OCI-LY1 (cell line): ENCODE results near the gene TMEM109.

ENCODE experiments used
- H2AFZ ChIP-seq: fragments of 200-600 bp; sonication (generic), shearing (Covaris generic); 2 replicates; pipeline ENCODE4 v1.6.0; 2014; ENCODE audit warnings: antibody characterized with exemption, mild to moderate bottlenecking, low read length
- H3F3A ChIP-seq: fragments of 200-600 bp; sonication (generic), shearing (Covaris generic); 2 replicates; pipeline ENCODE4 v1.6.0; 2014; ENCODE audit warnings: mild to moderate bottlenecking, antibody characterized with exemption, low read length, moderate library complexity; ENCODE audit not compliant: insufficient read depth
- H3K27ac ChIP-seq: fragments of 200-600 bp; sonication (generic); 2 replicates; pipeline ENCODE4 v1.5.1; 2014; ENCODE audit warnings: low read length, mixed run types, mild to moderate bottlenecking, low read depth; ENCODE audit not compliant: poor library complexity, severe bottlenecking
- H3K27me3 ChIP-seq: fragments of 200-600 bp; sonication (generic); 2 replicates; pipeline ENCODE4 v1.6.0; 2014; ENCODE audit warnings: antibody characterized with exemption, mild to moderate bottlenecking, low read length, moderate library complexity; ENCODE audit not compliant: insufficient read depth
- H3K36me3 ChIP-seq: fragments of 200-600 bp; sonication (generic); 2 replicates; pipeline ENCODE4 v1.6.1; 2014; ENCODE audit warnings: mild to moderate bottlenecking, antibody characterized with exemption, low read length, moderate library complexity, mixed read lengths; ENCODE audit not compliant: insufficient read depth
- H3K4me1 ChIP-seq: fragments of 200-600 bp; sonication (generic); 2 replicates; pipeline ENCODE4 v1.5.1; 2014; ENCODE audit warnings: mild to moderate bottlenecking, low read length, moderate library complexity; ENCODE audit not compliant: insufficient read depth, severe bottlenecking
- H3K4me2 ChIP-seq: fragments of 200-600 bp; sonication (generic), shearing (Covaris generic); 2 replicates; pipeline ENCODE4 v1.6.1; 2014; ENCODE audit warnings: low read length
- H3K4me3 ChIP-seq: fragments of 200-600 bp; sonication (generic); 2 replicates; pipeline ENCODE4 v1.5.1; 2014; ENCODE audit warnings: low read length, low read depth, mild to moderate bottlenecking, mixed read lengths; ENCODE audit not compliant: poor library complexity, severe bottlenecking
- H3K79me2 ChIP-seq: fragments of 200-600 bp; shearing (Covaris generic); 2 replicates; pipeline ENCODE4 v1.6.1; 2016; ENCODE audit warnings: mixed run types, low read length, mixed read lengths; ENCODE audit not compliant: insufficient read depth
- H3K9ac ChIP-seq: fragments of 200-600 bp; sonication (generic), shearing (Covaris generic); 2 replicates; pipeline ENCODE4 v1.6.1; 2014; ENCODE audit warnings: mild to moderate bottlenecking, low read length, mixed read lengths
- H3K9me2 ChIP-seq: fragments of 200-600 bp; sonication (generic), shearing (Covaris generic); 2 replicates; pipeline ENCODE4 v1.6.1; 2014; ENCODE audit warnings: low read depth, mild to moderate bottlenecking, low read length, mixed read lengths
- H3K9me3 ChIP-seq: fragments of 200-600 bp; shearing (Covaris generic); 2 replicates; pipeline ENCODE4 v1.6.1; 2014; ENCODE audit warnings: low read length, mixed read lengths
- H4K20me1 ChIP-seq: fragments of 200-600 bp; sonication (generic), shearing (Covaris generic); 2 replicates; pipeline ENCODE4 v1.6.0; 2016; ENCODE audit warnings: mild to moderate bottlenecking, low read length; ENCODE audit not compliant: insufficient read depth
- CTCF ChIP-seq: fragments of 200-600 bp; sonication (generic), shearing (Covaris generic); IDR thresholded peaks from 2 replicates; pipeline ENCODE4 v1.5.1; 2017; ENCODE audit warnings: mild to moderate bottlenecking, antibody characterized with exemption, low read length, moderate library complexity, mixed read lengths
- EZH2 ChIP-seq: fragments of 200-600 bp; sonication (generic), shearing (Covaris generic); IDR thresholded peaks from 2 replicates; pipeline ENCODE4 v1.8.0; 2017; ENCODE audit warnings: borderline replicate concordance, mixed run types, mild to moderate bottlenecking, antibody characterized with exemption, low read length, moderate library complexity, mixed read lengths

Gene TMEM109

GRCh38 chr11:60918939-60919265, 4.9 kb downstream of the TMEM109 start:
- no peaks in the 10 kb centered on the region for H4K20me1 ChIP-seq
- no peaks in the 10 kb centered on the region for H3F3A ChIP-seq
- peaks cover 60% of the 10 kb centered on the region for H3K36me3 ChIP-seq
- no peak overlapping the region for H3K4me3 ChIP-seq
- H3K9me3 ChIP-seq = no peaks in the 10 kb centered on the region
- H3K9ac ChIP-seq = no peak overlapping the region
- no peak overlapping the region for H3K27ac ChIP-seq
- no peaks in the 10 kb centered on the region for H3K27me3 ChIP-seq
- no peak overlapping the region for H2AFZ ChIP-seq
- peaks cover 26% of the 10 kb centered on the region for H3K4me1 ChIP-seq
- no peak overlapping the region for H3K4me2 ChIP-seq
- H3K79me2 ChIP-seq = peaks cover 13% of the 10 kb centered on the region; the same call in 1 of the 2 replicates
- no peaks in the 10 kb centered on the region for H3K9me2 ChIP-seq
- TF ChIP-seq EZH2 = no peak
- no peak for TF ChIP-seq CTCF

GRCh38 chr11:60919320-60919719, 5.4 kb downstream of the TMEM109 start:
- no peak for TF ChIP-seq CTCF
- TF ChIP-seq EZH2 = no peak
- Histone ChIP-seq H3K36me3 (peaks cover 60% of the 10 kb centered on the region), H3F3A (no peaks in the 10 kb centered on the region), H3K4me1 (peaks cover 30% of the 10 kb centered on the region), H3K9me2 (no peaks in the 10 kb centered on the region), H3K79me2 (peaks cover 13% of the 10 kb centered on the region; the same call in 1 of the 2 replicates), H3K9me3 (no peaks in the 10 kb centered on the region), H3K4me2 (no peak overlapping the region), H3K4me3 (no peak overlapping the region), H2AFZ (no peak overlapping the region), H3K27ac (no peak overlapping the region), H3K27me3 (no peaks in the 10 kb centered on the region), H4K20me1 (no peaks in the 10 kb centered on the region), H3K9ac (no peak overlapping the region)

- no peaks in the 10 kb centered on the region for H3K9me2 ChIP-seq
- no peaks in the 10 kb centered on the region for H3F3A ChIP-seq
- H3K9ac ChIP-seq = no peak overlapping the region
- peaks cover 13% of the 10 kb centered on the region; the same call in 1 of the 2 replicates for H3K79me2 ChIP-seq
- H3K4me2 ChIP-seq = no peak overlapping the region
- peaks cover 33% of the 10 kb centered on the region for H3K4me1 ChIP-seq
- no peak overlapping the region for H3K27ac ChIP-seq
- no peaks in the 10 kb centered on the region for H3K9me3 ChIP-seq
- H3K27me3 ChIP-seq = 0 out of 2 replicates have a peak, but pooled peaks cover 1% of the 10 kb centered on the region
- no peaks in the 10 kb centered on the region for H4K20me1 ChIP-seq
- no peak for TF ChIP-seq CTCF
- no peak for TF ChIP-seq EZH2
- H3K4me3 ChIP-seq = no peak overlapping the region
- H3K36me3 ChIP-seq = peaks cover 60% of the 10 kb centered on the region
- no peak overlapping the region for H2AFZ ChIP-seq
These were observed 6.0 kb downstream of the TMEM109 start for GRCh38 chr11:60919956-60920355.
